ENCODE measurements around the gene PAPSS2. TPM values are rescaled to one million over a fixed set of nuclear protein-coding genes. Genes with fewer than 3 reads are reported as not detected.

PAPSS2 gene
- total RNA-seq, 1 experiment from 2014 or later = 24.5 TPM

GRCh38 chr10:87715552-87716347 is 56.1 kb downstream of the PAPSS2 start:
- peaks cover 4 to 11% of the 10 kb centered on the region in 2 experiments for H3K4me1 Mint-ChIP-seq
- H3K27ac Mint-ChIP-seq = no peak overlapping the region
- H3K4me2 ChIP-seq (ENCODE audit: insufficient read depth, insufficient read length, low read length) = no peak overlapping the region

More at GRCh38 chr10:87715552-87716347, 56.1 kb downstream of the PAPSS2 start:
- H2AFZ ChIP-seq (ENCODE audit: low read length) = no peak overlapping the region
- no peak overlapping the region for H3K23ac ChIP-seq (ENCODE audit: insufficient read length, low read depth, low read length)
- DNase-seq = no peak
- no peak overlapping the region for H3T11ph ChIP-seq (ENCODE audit: low read length)
- H3K23me2 ChIP-seq (ENCODE audit: insufficient read length, low read depth, low read length, poor library complexity, severe bottlenecking) = no peaks in the 10 kb centered on the region
- no peaks in the 10 kb centered on the region for H3K79me1 ChIP-seq (ENCODE audit: insufficient read depth, low read depth, low read length, poor library complexity, severe bottlenecking)
- Mint-ChIP-seq H3K27me3 (ENCODE audit: low read depth) (no peaks in the 10 kb centered on the region), H3K9me3 (no peaks in the 10 kb centered on the region), H3K36me3 (ENCODE audit: insufficient read depth in 1 of 3, low read depth in 3 of 3) (peaks cover 1 to 30% (median 17%) of the 10 kb centered on the region in 3 experiments; a peak in 5 of 7 replicates), H3K4me3 (no peak overlapping the region)
- no peak overlapping the region for H3K9ac ChIP-seq (ENCODE audit: extremely low read depth, insufficient read length, low read length)
- no peak overlapping the region for H4K91ac ChIP-seq (ENCODE audit: insufficient read length, low read depth, low read length)
- no peak overlapping the region for H2BK15ac ChIP-seq (ENCODE audit: low read depth, low read length)
- no peak overlapping the region for H3K4ac ChIP-seq (ENCODE audit: low read depth, low read length)
- H2BK20ac ChIP-seq (ENCODE audit: low read depth, low read length, poor library complexity, severe bottlenecking) = no peak overlapping the region
- H2BK120ac ChIP-seq (ENCODE audit: low read depth, low read length, poor library complexity, severe bottlenecking) = no peak overlapping the region
- no peaks in the 10 kb centered on the region for H3K9me3 ChIP-seq (ENCODE audit: control insufficient read depth, low read depth, low read length)
- no peak overlapping the region for H2BK5ac ChIP-seq (ENCODE audit: insufficient read length, low read length)
- H4K8ac ChIP-seq (replicated peaks; ENCODE audit: insufficient read length, low read depth, low read length) = no peak overlapping the region
- H3K18ac ChIP-seq (ENCODE audit: insufficient read length, low read depth, low read length) = no peak overlapping the region
- no peaks in the 10 kb centered on the region for H3K4me1 ChIP-seq (ENCODE audit: insufficient read depth, low read length)
- no peaks in the 10 kb centered on the region for H3K79me2 ChIP-seq (ENCODE audit: insufficient read depth, low read length)
- H3K56ac ChIP-seq (ENCODE audit: insufficient read length, low read depth, low read length) = no peak overlapping the region
- H3K14ac ChIP-seq (ENCODE audit: insufficient read depth, low read length) = no peak overlapping the region
- no peaks in the 10 kb centered on the region for H4K20me1 ChIP-seq (ENCODE audit: control insufficient read depth, insufficient read depth, insufficient read length)
- no peak overlapping the region for H2BK12ac ChIP-seq (ENCODE audit: insufficient read length, low read depth, low read length)
- H3K27ac ChIP-seq (ENCODE audit: insufficient read length, low read depth, low read length) = no peak overlapping the region
- WGBS (ENCODE audit: extremely low coverage, insufficient read length, low lambda C conversion rate) = no CpG with 5 or more reads among the region's 3 CpGs
- no peaks in the 10 kb centered on the region for H3K27me3 ChIP-seq (ENCODE audit: insufficient read depth, low read length)
- no peak for TF ChIP-seq CTCF (conservative IDR thresholded peaks at IDR 0.05)
- no peak overlapping the region for H2AK5ac ChIP-seq (ENCODE audit: insufficient read length, low read length)
- H4K5ac ChIP-seq (ENCODE audit: insufficient read length, low read depth, low read length) = no peak overlapping the region

All from H9 (cell line).